Activated CD8-positive, alpha-beta T cell treated with anti-CD3 and anti-CD28 coated beads, Interleukin-2, amount 10 ng/mL, durations not matched to agents 7 days and 5 days (primary cell): ENCODE data around the gene COQ7. TPM values are rescaled to one million over a fixed set of nuclear protein-coding genes. Genes with fewer than 3 reads are reported as not detected.
A peak's percentile ranks its signal among the peaks of the same experiment; 100 is the strongest.

Experiments used
- ATAC-seq: fragments of 150-1000 bp; cut with Tn5 transposase; one replicate; pipeline ENCODE4 v1.10.0; 2021; ENCODE audit warnings: moderate library complexity
- CTCF ChIA-PET: fragments of 350-600 bp; sonication (Branson Sonifier 250); formaldehyde crosslinking; loops from one replicate; lab custom pipeline; 2021; ENCODE audit warnings: antibody characterized with exemption; lab: Charles Lee
- POLR2A ChIA-PET: fragments of 350-600 bp; sonication (Branson Sonifier 250); formaldehyde crosslinking; loops from one replicate; lab custom pipeline; 2021; ENCODE audit warnings: antibody characterized with exemption; lab: Charles Lee
- DNase-seq: peaks from one replicate; pipeline ENCODE4 v3.0.0-alpha.2; 2020
- H3K27ac Mint-ChIP-seq: one replicate; pipeline ENCODE4 v1.8.0; 2021; ENCODE audit warnings: mild to moderate bottlenecking, mixed read lengths
- H3K27me3 Mint-ChIP-seq: one replicate; pipeline ENCODE4 v1.8.0; 2021; ENCODE audit warnings: low read depth, mixed read lengths
- H3K36me3 Mint-ChIP-seq: one replicate; pipeline ENCODE4 v1.8.0; 2021; ENCODE audit warnings: low read depth, mixed read lengths
- H3K4me1 Mint-ChIP-seq: one replicate; pipeline ENCODE4 v1.8.0; 2021; ENCODE audit warnings: low read depth, mixed read lengths
- H3K4me3 Mint-ChIP-seq: one replicate; pipeline ENCODE4 v1.8.0; 2021; ENCODE audit warnings: mild to moderate bottlenecking, mixed read lengths
- H3K9me3 Mint-ChIP-seq: one replicate; pipeline ENCODE4 v1.8.0; 2022; ENCODE audit warnings: mixed read lengths; ENCODE audit not compliant: insufficient read depth
- total RNA-seq, 2 experiments: library from RNA; stranded (reverse); gene quantifications; one replicate each; pipeline ENCODE4 v1.2.3, GENCODE V29; 2021

The COQ7 gene
- total RNA-seq, 2 experiments from 2014 or later: 16.3 to 16.8 TPM

GRCh38 chr16:19068237-19068815, 912 bp downstream of the COQ7 start:
- H3K36me3 Mint-ChIP-seq: no peaks in the 10 kb centered on the region
- H3K4me1 Mint-ChIP-seq: peaks cover 21% of the 10 kb centered on the region
- H3K27ac Mint-ChIP-seq: peak overlapping the region; percentile 97
- POLR2A ChIA-PET: interaction anchor here (0.6 to 1.2 kb wide), 3 partner anchors 19 to 487 kb away, joined by 3 to 4 read pairs (median 4); partner anchors contain the start of genes CCP110 and VPS35L
- CTCF ChIA-PET: interaction anchor here (0.6 to 1.0 kb wide), 3 partner anchors 17 to 450 kb away, joined by 3 read pairs; no protein-coding TSS in a partner anchor
- no peaks in the 10 kb centered on the region for H3K9me3 Mint-ChIP-seq
- ATAC-seq (no peak), DNase-seq (no peak)
- no peaks in the 10 kb centered on the region for H3K27me3 Mint-ChIP-seq
- H3K4me3 Mint-ChIP-seq: peak overlapping the region; percentile 89

GRCh38 chr16:19071811-19072777, 4.7 kb downstream of the COQ7 start:
- DNase-seq (peak; percentile 72), ATAC-seq (no peak)
- Mint-ChIP-seq H3K9me3 (no peaks in the 10 kb centered on the region), H3K4me1 (peaks cover 16% of the 10 kb centered on the region), H3K27me3 (no peaks in the 10 kb centered on the region), H3K4me3 (no peak overlapping the region), H3K36me3 (peaks cover 9% of the 10 kb centered on the region), H3K27ac (no peak overlapping the region)
- ChIA-PET CTCF (interaction anchor here (1.0 to 1.3 kb wide), 3 partner anchors 9 to 89 kb away, joined by 3 to 7 read pairs (median 4); partner anchors contain the start of gene TMC7), POLR2A (no interaction called here)

DNA sequence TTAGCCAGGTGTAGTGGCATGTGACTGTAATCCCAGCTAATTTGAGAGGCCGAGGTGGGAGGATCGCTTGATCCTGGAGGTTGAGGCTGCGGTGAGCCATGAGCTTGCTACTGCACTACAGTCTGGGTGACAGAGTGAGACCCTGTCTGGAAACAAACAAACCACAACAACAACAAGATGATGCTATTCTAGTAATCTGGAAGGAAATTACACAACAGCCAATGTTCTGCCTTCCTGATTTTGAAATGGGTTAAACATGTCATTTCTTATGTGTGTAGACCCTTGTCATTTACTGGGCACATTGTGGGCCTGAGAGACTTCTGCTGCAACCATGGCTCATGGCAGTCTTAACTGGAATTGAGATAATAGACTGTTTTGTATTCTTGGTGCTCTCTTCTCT, 5.9 kb downstream of the COQ7 start:
- no peak for ATAC-seq

GRCh38 chr16:19073863-19074262, 6.4 kb downstream of the COQ7 start:
- H3K27ac Mint-ChIP-seq: no peak overlapping the region
- ATAC-seq (no peak), DNase-seq (no peak)
- H3K36me3 Mint-ChIP-seq: peaks cover 12% of the 10 kb centered on the region
- peaks cover 4% of the 10 kb centered on the region for H3K4me1 Mint-ChIP-seq
- ChIA-PET CTCF (no interaction called here), POLR2A (no interaction called here)
- no peak overlapping the region for H3K4me3 Mint-ChIP-seq
- H3K27me3 Mint-ChIP-seq: no peaks in the 10 kb centered on the region
- no peaks in the 10 kb centered on the region for H3K9me3 Mint-ChIP-seq

More for the DNA sequence above, 5.9 kb downstream of the COQ7 start:
- H3K9me3 Mint-ChIP-seq: no peaks in the 10 kb centered on the region
- ChIA-PET CTCF (interaction anchor here (1.2 to 1.3 kb wide), 2 partner anchors 13 to 90 kb away, joined by 4 to 7 read pairs; partner anchors contain the start of gene TMC7), POLR2A (no interaction called here)
- no peaks in the 10 kb centered on the region for H3K27me3 Mint-ChIP-seq
- H3K27ac Mint-ChIP-seq: no peak overlapping the region
- H3K4me1 Mint-ChIP-seq: peaks cover 9% of the 10 kb centered on the region
- peaks cover 9% of the 10 kb centered on the region for H3K36me3 Mint-ChIP-seq
- H3K4me3 Mint-ChIP-seq: no peak overlapping the region
- DNase-seq: no peak

DNA sequence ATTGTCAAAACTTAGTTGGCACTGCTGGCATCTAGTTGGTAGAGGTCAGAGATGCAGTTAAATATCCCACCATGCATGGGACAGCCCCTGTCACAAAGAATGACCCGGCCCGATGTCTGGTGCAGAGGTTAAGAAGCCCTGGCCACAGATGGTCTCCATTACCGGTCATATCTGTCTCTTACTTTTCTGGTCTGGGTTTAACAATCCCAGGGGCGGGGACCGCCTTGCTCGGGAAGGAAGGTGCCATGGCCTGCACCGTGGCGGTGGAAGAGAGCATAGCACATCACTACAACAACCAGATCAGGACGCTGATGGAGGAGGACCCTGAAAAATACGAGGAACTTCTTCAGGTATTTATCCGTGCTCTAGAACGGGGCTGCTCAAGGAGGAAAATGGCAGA, 8.1 kb downstream of the COQ7 start:
- no peak overlapping the region for H3K27ac Mint-ChIP-seq
- no peak overlapping the region for H3K4me3 Mint-ChIP-seq
- ATAC-seq (no peak), DNase-seq (no peak)
- ChIA-PET CTCF (no interaction called here), POLR2A (interaction anchor here (1.3 kb wide), 1 partner anchor 8 kb away, joined by 4 read pairs; the partner anchor contains the start of gene COQ7)
- no peaks in the 10 kb centered on the region for H3K9me3 Mint-ChIP-seq
- H3K27me3 Mint-ChIP-seq: no peaks in the 10 kb centered on the region
- H3K4me1 Mint-ChIP-seq: no peaks in the 10 kb centered on the region
- H3K36me3 Mint-ChIP-seq: peaks cover 17% of the 10 kb centered on the region

- ChIA-PET POLR2A (no interaction called here), CTCF (interaction anchor here (1.9 kb wide), 1 partner anchor 8 kb away, joined by 13 read pairs; no protein-coding TSS in a partner anchor)
- DNase-seq: no peak
- H3K36me3 Mint-ChIP-seq: peaks cover 30% of the 10 kb centered on the region
- H3K4me3 Mint-ChIP-seq: no peak overlapping the region
- H3K27ac Mint-ChIP-seq: no peak overlapping the region
- no peaks in the 10 kb centered on the region for H3K27me3 Mint-ChIP-seq
- H3K4me1 Mint-ChIP-seq: no peaks in the 10 kb centered on the region
- H3K9me3 Mint-ChIP-seq: no peaks in the 10 kb centered on the region
- ATAC-seq: no peak
Measured at GRCh38 chr16:19077879-19078278, 10.5 kb downstream of the COQ7 start.

- H3K4me1 Mint-ChIP-seq: peaks cover 7% of the 10 kb centered on the region
- ATAC-seq (no peak), DNase-seq (no peak)
- H3K36me3 Mint-ChIP-seq: peaks cover 19% of the 10 kb centered on the region
- ChIA-PET POLR2A (no interaction called here), CTCF (interaction anchor here (4.4 kb wide), 1 partner anchor 419 kb away, joined by 42 read pairs; no protein-coding TSS in a partner anchor)
- no peaks in the 10 kb centered on the region for H3K9me3 Mint-ChIP-seq
- peaks cover 9% of the 10 kb centered on the region for H3K27me3 Mint-ChIP-seq
- H3K4me3 Mint-ChIP-seq: no peak overlapping the region
- no peak overlapping the region for H3K27ac Mint-ChIP-seq
Measured at GRCh38 chr16:19083670-19084069, 16.3 kb downstream of the COQ7 start.

DNA sequence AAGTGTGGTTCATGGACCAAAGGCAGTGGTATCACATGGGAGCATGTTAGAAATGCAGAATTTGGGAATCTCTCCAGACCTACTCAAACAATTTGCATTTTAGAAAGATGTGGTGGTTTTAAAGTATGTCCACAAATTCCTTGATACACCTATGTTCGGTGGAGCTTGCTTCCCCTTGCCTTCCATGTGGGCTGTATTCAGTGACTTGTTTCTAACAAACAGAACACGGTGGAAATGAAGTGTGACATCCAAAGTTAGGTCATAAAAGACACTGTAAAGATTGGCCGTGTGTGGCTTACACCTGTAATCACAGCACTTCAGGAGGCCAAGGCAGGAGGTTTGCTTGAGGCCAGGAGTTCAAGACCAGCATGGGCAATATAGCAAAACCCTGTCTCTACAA, 16.7 kb downstream of the COQ7 start:
- Mint-ChIP-seq H3K9me3 (no peaks in the 10 kb centered on the region), H3K36me3 (peaks cover 16% of the 10 kb centered on the region), H3K27me3 (peaks cover 9% of the 10 kb centered on the region), H3K4me3 (no peak overlapping the region), H3K27ac (no peak overlapping the region), H3K4me1 (peaks cover 7% of the 10 kb centered on the region)
- no peak for DNase-seq
- ATAC-seq: no peak
- ChIA-PET CTCF (interaction anchor here (4.4 to 5.2 kb wide), 2 partner anchors 96 to 418 kb away, joined by 41 to 42 read pairs; no protein-coding TSS in a partner anchor), POLR2A (no interaction called here)

- Mint-ChIP-seq H3K27ac (no peak overlapping the region), H3K4me1 (peaks cover 7% of the 10 kb centered on the region), H3K36me3 (peaks cover 15% of the 10 kb centered on the region), H3K9me3 (no peaks in the 10 kb centered on the region), H3K4me3 (no peak overlapping the region), H3K27me3 (peaks cover 9% of the 10 kb centered on the region)
- DNase-seq: no peak
- ATAC-seq: no peak
- ChIA-PET POLR2A (no interaction called here), CTCF (interaction anchor here (1.0 to 5.2 kb wide), 6 partner anchors 8 to 418 kb away, joined by 3 to 42 read pairs (median 8); partner anchors contain the start of gene ARL6IP1)
Measured at GRCh38 chr16:19084879-19085278, 17.5 kb downstream of the COQ7 start.

GRCh38 chr16:19085679-19086200, 18.3 kb downstream of the COQ7 start:
- POLR2A ChIA-PET: interaction anchor here (0.6 kb wide), 1 partner anchor 7 kb away, joined by 4 read pairs; no protein-coding TSS in a partner anchor
- H3K27me3 Mint-ChIP-seq: peaks cover 9% of the 10 kb centered on the region
- H3K36me3 Mint-ChIP-seq: peaks cover 13% of the 10 kb centered on the region
- no peak overlapping the region for H3K27ac Mint-ChIP-seq
- no peaks in the 10 kb centered on the region for H3K9me3 Mint-ChIP-seq
- peaks cover 7% of the 10 kb centered on the region for H3K4me1 Mint-ChIP-seq
- CTCF ChIA-PET: interaction anchor here (0.7 to 5.2 kb wide), 33 partner anchors 9 to 470 kb away, joined by 3 to 42 read pairs (median 4); partner anchors contain the start of genes ARL6IP1, COQ7 and VPS35L
- ATAC-seq (no peak), DNase-seq (no peak)
- H3K4me3 Mint-ChIP-seq: no peak overlapping the region
